ENCODE measurements around the gene KAZN. TPM values are rescaled to one million over a fixed set of nuclear protein-coding genes. Genes with fewer than 3 reads are reported as not detected.

The KAZN gene
- total RNA-seq, 1 donor = 3.9 TPM

DNA sequence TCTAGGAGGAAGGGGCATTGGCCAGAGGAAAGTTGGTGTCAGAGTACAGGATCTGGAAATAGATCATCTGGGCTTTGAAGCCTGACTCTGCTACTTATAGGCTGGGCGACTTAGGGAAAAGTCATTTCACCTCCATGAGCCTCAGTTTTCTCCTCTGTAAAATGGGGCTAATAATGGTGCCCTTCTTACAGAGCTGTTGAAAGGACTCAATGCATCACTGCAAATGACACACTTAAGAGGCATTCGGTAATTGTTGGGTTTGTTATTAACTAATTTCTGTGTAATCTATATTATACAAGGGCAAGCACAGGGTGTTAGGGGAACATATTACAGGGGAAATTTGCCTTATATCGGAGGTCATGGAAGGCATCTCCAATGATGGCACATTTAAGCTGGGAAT lies 96.1 kb downstream of the KAZN start:
- no peak for DNase-seq (ENCODE audit: low read depth)
- TF ChIP-seq, protein P1, sequence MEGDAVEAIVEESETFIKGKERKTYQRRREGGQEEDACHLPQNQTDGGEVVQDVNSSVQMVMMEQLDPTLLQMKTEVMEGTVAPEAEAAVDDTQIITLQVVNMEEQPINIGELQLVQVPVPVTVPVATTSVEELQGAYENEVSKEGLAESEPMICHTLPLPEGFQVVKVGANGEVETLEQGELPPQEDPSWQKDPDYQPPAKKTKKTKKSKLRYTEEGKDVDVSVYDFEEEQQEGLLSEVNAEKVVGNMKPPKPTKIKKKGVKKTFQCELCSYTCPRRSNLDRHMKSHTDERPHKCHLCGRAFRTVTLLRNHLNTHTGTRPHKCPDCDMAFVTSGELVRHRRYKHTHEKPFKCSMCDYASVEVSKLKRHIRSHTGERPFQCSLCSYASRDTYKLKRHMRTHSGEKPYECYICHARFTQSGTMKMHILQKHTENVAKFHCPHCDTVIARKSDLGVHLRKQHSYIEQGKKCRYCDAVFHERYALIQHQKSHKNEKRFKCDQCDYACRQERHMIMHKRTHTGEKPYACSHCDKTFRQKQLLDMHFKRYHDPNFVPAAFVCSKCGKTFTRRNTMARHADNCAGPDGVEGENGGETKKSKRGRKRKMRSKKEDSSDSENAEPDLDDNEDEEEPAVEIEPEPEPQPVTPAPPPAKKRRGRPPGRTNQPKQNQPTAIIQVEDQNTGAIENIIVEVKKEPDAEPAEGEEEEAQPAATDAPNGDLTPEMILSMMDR (IDR thresholded peaks at IDR 0.05; ENCODE audit: insufficient read depth, low read length) = no peak
- H3K4me3 ChIP-seq (ENCODE audit: low read depth, low read length) = no peak overlapping the region

DNA sequence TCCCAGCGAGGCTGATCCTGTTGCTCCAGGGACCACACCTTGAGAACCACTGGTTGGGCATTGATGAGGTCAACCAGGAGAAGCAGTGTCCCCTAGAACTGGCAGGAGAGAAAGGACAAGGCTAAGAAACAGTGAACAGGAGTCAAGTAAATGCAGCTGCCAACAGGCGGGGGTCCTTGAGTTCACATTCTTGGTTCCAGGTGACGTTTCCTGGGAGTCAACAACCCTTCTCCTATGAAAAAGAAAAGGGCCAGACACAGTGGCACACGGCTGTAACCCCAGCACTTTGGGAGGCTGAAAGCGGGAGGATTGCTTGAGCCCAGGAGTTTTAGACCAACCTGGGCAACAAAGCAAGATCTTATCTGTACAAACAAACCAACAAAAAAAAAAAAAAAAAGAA lies 98.3 kb downstream of the KAZN start:
- DNase-seq (ENCODE audit: low read depth) = no peak
- TF ChIP-seq, protein P1 (IDR thresholded peaks at IDR 0.05; ENCODE audit: insufficient read depth, low read length) = no peak
- H3K4me3 ChIP-seq (ENCODE audit: low read depth, low read length) = no peak overlapping the region

DNA sequence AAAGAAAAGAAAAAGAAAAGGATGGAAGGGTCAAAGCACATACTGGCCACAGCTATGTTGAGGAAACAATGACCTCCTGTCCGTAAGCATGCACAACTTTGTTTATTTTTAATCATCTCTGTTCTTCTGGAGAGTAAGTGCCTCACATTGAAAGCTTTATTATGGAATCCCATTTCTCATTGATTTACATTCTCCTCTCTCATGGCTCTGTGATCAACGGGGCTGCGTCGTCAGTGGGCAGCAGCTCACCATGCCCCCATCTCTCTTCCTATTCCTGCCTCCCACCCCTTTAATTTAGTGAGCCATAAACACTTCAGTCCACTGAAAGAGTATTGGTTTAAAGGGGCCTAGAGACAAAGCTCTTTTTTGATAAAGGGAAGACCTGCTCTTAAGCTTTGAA lies 98.9 kb downstream of the KAZN start:
- no peak overlapping the region for H3K4me3 ChIP-seq (ENCODE audit: low read depth, low read length)
- DNase-seq (ENCODE audit: low read depth) = no peak
- TF ChIP-seq, protein P1 (IDR thresholded peaks at IDR 0.05; ENCODE audit: insufficient read depth, low read length) = no peak

DNA sequence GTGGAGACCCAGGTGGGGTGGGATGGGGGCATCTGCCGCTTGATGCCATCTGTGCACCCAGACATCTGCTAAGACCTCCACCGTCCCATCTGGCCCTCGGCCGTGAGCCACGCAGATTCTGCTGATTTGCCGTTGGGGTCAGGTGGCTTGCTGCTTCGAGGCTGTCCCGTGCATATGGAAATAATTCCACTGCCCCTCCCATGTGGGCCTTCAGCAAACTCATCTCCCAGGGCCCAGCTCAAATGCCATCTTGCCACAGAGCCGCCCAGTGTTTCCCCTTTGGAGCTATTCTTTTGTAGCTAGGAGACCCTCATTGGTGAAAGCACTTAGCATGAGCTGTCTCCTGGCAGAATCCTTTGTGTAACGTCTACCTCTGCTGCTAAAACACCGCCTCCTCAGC lies 99.8 kb downstream of the KAZN start:
- DNase-seq (ENCODE audit: low read depth) = no peak
- no peak overlapping the region for H3K4me3 ChIP-seq (ENCODE audit: low read depth, low read length)
- TF ChIP-seq, protein P1 (IDR thresholded peaks at IDR 0.05; ENCODE audit: insufficient read depth, low read length) = no peak

DNA sequence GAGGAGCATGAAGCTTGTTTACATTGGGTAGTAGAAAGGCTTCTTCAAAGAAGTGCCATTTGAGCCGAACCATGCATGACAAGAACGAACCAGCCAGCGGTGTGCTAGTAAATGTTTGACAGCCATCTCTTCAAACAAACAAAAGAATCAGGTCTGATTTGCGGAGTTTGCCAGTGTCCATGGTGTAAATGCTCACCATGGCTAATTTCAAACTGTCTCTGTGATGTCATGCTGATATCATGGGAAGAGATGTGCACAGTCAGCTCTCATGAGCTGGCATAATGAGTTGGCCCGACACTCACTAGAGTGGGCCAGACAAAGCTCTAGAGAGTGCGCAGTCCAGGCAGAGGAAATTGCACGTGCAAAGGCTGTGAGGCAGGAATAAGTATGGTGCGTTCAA lies 101.1 kb downstream of the KAZN start:
- TF ChIP-seq, protein P1 (IDR thresholded peaks at IDR 0.05; ENCODE audit: insufficient read depth, low read length) = no peak
- DNase-seq (ENCODE audit: low read depth) = no peak
- no peak overlapping the region for H3K4me3 ChIP-seq (ENCODE audit: low read depth, low read length)

DNA sequence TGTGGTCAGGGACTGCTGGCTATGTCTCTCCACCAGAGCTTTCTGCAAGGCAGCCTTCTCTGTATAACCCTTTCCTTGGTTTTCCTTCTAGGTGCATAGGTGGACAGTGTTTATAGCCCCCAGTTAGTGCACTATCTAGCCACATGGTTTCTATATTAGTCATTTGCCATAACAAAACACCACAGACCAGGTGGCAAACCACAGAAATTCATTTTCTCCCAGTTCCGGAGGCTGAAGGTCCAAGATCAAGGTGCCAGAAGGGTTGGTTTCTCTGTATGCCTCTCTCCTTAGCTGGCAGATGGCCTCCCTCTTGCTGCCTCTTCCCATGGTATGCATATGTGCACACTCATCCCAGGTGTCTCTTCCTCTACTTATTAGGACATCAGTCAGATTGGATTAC lies 106.4 kb downstream of the KAZN start:
- TF ChIP-seq, protein P1 (IDR thresholded peaks at IDR 0.05; ENCODE audit: insufficient read depth, low read length) = no peak
- DNase-seq (ENCODE audit: low read depth) = no peak

DNA sequence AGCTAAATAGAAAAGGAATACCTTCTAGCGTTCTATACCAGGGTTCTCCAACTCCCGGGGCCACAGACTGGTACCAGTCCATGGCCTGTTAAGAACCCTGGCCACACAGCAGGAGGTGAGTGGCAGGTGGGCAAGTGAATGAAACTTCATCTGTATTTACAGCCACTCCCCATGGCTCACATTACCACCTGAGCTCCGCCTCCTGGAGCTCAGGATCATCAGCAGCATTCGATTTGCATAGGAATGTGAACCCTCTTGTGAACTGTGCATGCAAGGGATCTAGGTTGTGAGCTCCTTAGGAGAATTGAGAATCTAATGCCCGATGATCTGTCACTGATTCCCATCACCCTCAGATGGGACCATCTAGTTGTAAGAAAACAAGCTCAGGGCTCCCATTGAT lies 107.3 kb downstream of the KAZN start:
- DNase-seq (ENCODE audit: low read depth) = no peak
- TF ChIP-seq, protein P1 (IDR thresholded peaks at IDR 0.05; ENCODE audit: insufficient read depth, low read length) = no peak
- H3K4me3 ChIP-seq (ENCODE audit: low read depth, low read length) = no peak overlapping the region

More for the DNA sequence above, 106.4 kb downstream of the KAZN start:
- H3K4me3 ChIP-seq (ENCODE audit: low read depth, low read length) = no peak overlapping the region

Data from fibroblast of the aortic adventitia (primary cell).